Smooth muscle cell (in vitro differentiated cells): Measurements from ENCODE around the gene KCTD12. TPM values are rescaled to one million over a fixed set of nuclear protein-coding genes. Genes with fewer than 3 reads are reported as not detected.
"Not testable (repeated sequence)": the region's sequence is repeated elsewhere in the genome, so short reads cannot be mapped to it uniquely, and the experiment has no call there.

Experiments
- DNase-seq: peaks from one replicate; lab custom pipeline; 2025; ENCODE audit not compliant: unreplicated experiment; lab: John Stamatoyannopoulos, UW
- H2AFZ ChIP-seq: fragments of 200-600 bp; sonication (generic); 2 replicates; pipeline ENCODE4 v1.6.0; 2016; ENCODE audit warnings: antibody characterized with exemption, low read depth, mild to moderate bottlenecking
- H3F3A ChIP-seq: fragments of 200-600 bp; sonication (generic); 2 replicates; pipeline ENCODE4 v1.6.0; 2017; ENCODE audit warnings: antibody characterized with exemption, low read depth
- H3K27ac ChIP-seq: fragments of 200-600 bp; sonication (generic); 2 replicates; pipeline ENCODE4 v1.5.1; 2016; ENCODE audit warnings: low read depth, mild to moderate bottlenecking
- H3K27me3 ChIP-seq: fragments of 200-600 bp; sonication (generic); 2 replicates; pipeline ENCODE4 v1.6.1; 2016; ENCODE audit warnings: low read depth, mild to moderate bottlenecking
- H3K36me3 ChIP-seq: fragments of 200-600 bp; sonication (generic); 2 replicates; pipeline ENCODE4 v1.5.1; 2016; ENCODE audit warnings: low read depth
- H3K4me1 ChIP-seq: fragments of 200-600 bp; sonication (generic); 2 replicates; pipeline ENCODE4 v1.5.1; 2016; ENCODE audit warnings: low read depth
- H3K4me2 ChIP-seq: fragments of 200-600 bp; sonication (generic); 2 replicates; pipeline ENCODE4 v1.6.0; 2016; ENCODE audit warnings: mild to moderate bottlenecking
- H3K4me3 ChIP-seq: fragments of 200-600 bp; sonication (generic); 2 replicates; pipeline ENCODE4 v1.5.1; 2016; ENCODE audit warnings: mild to moderate bottlenecking
- H3K79me2 ChIP-seq: fragments of 200-600 bp; sonication (generic); 2 replicates; pipeline ENCODE4 v1.6.0; 2016; ENCODE audit warnings: low read depth, mild to moderate bottlenecking
- H3K9ac ChIP-seq: fragments of 200-600 bp; sonication (generic); 2 replicates; pipeline ENCODE4 v1.6.0; 2016; ENCODE audit warnings: low read depth
- H3K9me3 ChIP-seq: fragments of 200-600 bp; sonication (generic); replicated peaks from 2 replicates; pipeline ENCODE4 v1.5.1; 2016; ENCODE audit warnings: low read depth
- H4K20me1 ChIP-seq: fragments of 200-600 bp; sonication (generic); 2 replicates; pipeline ENCODE4 v1.6.0; 2016; ENCODE audit warnings: low read depth
- WGBS: methylation state at CpG from one replicate; pipeline ENCODE4 v1.1.7; 2016; ENCODE audit warnings: low lambda C conversion rate; 5-methylcytosine and 5-hydroxymethylcytosine counted together
- polyA plus RNA-seq: library from polyadenylated mRNA; unstranded; fragments of >200 nt; fragmentation: Nextera tagmentation; extraction: Ambion mirVana; gene quantifications from 2 replicates; pipeline ENCODE4 v1.2.1, GENCODE V29; 2016
- total RNA-seq: library from RNA; depleted of rRNA; stranded (reverse); fragments of >200 nt; gene quantifications from 2 replicates; pipeline ENCODE4 v1.2.3, GENCODE V29; 2014
- TF ChIP-seq, protein P1 (sequence below): fragments of 200-600 bp; sonication (generic); IDR thresholded peaks from 2 replicates; pipeline ENCODE4 v1.5.1; 2017; ENCODE audit warnings: borderline replicate concordance, mild to moderate bottlenecking, antibody characterized with exemption; ENCODE audit not compliant: insufficient read depth, poor library complexity, severe bottlenecking

KCTD12 gene
- total and polyA plus RNA-seq, 2 experiments from 2014 or later: 48.5 to 311 TPM

- Histone ChIP-seq H3K27me3 (no peaks in the 10 kb centered on the region), H3K4me3 (no peak overlapping the region), H3K4me2 (no peak overlapping the region), H3F3A (peaks cover 6% of the 10 kb centered on the region), H3K79me2 (no peaks in the 10 kb centered on the region), H3K36me3 (no peaks in the 10 kb centered on the region), H3K9ac (no peak overlapping the region), H3K4me1 (peaks cover 3% of the 10 kb centered on the region), H2AFZ (no peak overlapping the region), H4K20me1 (no peaks in the 10 kb centered on the region), H3K27ac (no peak overlapping the region), H3K9me3 (no peaks in the 10 kb centered on the region)
- TF ChIP-seq, protein P1, sequence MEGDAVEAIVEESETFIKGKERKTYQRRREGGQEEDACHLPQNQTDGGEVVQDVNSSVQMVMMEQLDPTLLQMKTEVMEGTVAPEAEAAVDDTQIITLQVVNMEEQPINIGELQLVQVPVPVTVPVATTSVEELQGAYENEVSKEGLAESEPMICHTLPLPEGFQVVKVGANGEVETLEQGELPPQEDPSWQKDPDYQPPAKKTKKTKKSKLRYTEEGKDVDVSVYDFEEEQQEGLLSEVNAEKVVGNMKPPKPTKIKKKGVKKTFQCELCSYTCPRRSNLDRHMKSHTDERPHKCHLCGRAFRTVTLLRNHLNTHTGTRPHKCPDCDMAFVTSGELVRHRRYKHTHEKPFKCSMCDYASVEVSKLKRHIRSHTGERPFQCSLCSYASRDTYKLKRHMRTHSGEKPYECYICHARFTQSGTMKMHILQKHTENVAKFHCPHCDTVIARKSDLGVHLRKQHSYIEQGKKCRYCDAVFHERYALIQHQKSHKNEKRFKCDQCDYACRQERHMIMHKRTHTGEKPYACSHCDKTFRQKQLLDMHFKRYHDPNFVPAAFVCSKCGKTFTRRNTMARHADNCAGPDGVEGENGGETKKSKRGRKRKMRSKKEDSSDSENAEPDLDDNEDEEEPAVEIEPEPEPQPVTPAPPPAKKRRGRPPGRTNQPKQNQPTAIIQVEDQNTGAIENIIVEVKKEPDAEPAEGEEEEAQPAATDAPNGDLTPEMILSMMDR: no peak
- WGBS: 84% methylated on average over 4 of the region's 4 CpGs
- DNase-seq: no peak
Measured at GRCh38 chr13:76913898-76914297, 27.7 kb upstream of the KCTD12 start.

GRCh38 chr13:76912476-76912875 is 26.3 kb upstream of the KCTD12 start:
- no peak overlapping the region for H3K9ac ChIP-seq
- WGBS: 76% methylated on average over 3 of the region's 3 CpGs
- H3K4me3 ChIP-seq: no peak overlapping the region

GRCh38 chr13:76904507-76904906 is 18.3 kb upstream of the KCTD12 start:
- Histone ChIP-seq H4K20me1 (no peaks in the 10 kb centered on the region), H3K4me3 (no peak overlapping the region), H2AFZ (peak overlapping the region; percentile 42), H3K79me2 (no peaks in the 10 kb centered on the region), H3K9ac (no peak overlapping the region), H3K4me1 (no peaks in the 10 kb centered on the region), H3F3A (no peaks in the 10 kb centered on the region), H3K4me2 (no peak overlapping the region), H3K9me3 (no peaks in the 10 kb centered on the region), H3K27ac (no peak overlapping the region), H3K27me3 (no peaks in the 10 kb centered on the region), H3K36me3 (no peaks in the 10 kb centered on the region)
- 70% methylated on average over 2 of the region's 2 CpGs for WGBS
- DNase-seq: no peak
- TF ChIP-seq, protein P1: no peak

More at GRCh38 chr13:76912476-76912875, 26.3 kb upstream of the KCTD12 start:
- Histone ChIP-seq H4K20me1 (no peaks in the 10 kb centered on the region), H3K36me3 (no peaks in the 10 kb centered on the region), H3K4me2 (no peak overlapping the region), H3K4me1 (no peaks in the 10 kb centered on the region), H3K9me3 (no peaks in the 10 kb centered on the region), H3K27ac (no peak overlapping the region), H3F3A (no peaks in the 10 kb centered on the region), H2AFZ (no peak overlapping the region), H3K79me2 (no peaks in the 10 kb centered on the region), H3K27me3 (no peaks in the 10 kb centered on the region)
- TF ChIP-seq, protein P1: no peak
- DNase-seq: no peak

- H4K20me1 ChIP-seq: no peaks in the 10 kb centered on the region
- no peak overlapping the region for H3K27ac ChIP-seq
- H3F3A ChIP-seq: no peaks in the 10 kb centered on the region
- no peaks in the 10 kb centered on the region for H3K27me3 ChIP-seq
- H3K9ac ChIP-seq: no peak overlapping the region
- no peaks in the 10 kb centered on the region for H3K4me1 ChIP-seq
- no peak overlapping the region for H3K4me3 ChIP-seq
- H3K36me3 ChIP-seq: no peaks in the 10 kb centered on the region
- peak; percentile 1 for DNase-seq
- TF ChIP-seq, protein P1: peak; percentile 98
- H3K79me2 ChIP-seq: no peaks in the 10 kb centered on the region
- 31% methylated on average over 3 of the region's 3 CpGs for WGBS
- H3K4me2 ChIP-seq: peak overlapping the region; percentile 37
- H3K9me3 ChIP-seq: no peaks in the 10 kb centered on the region
- H2AFZ ChIP-seq: no peak overlapping the region
Measured at GRCh38 chr13:76903544-76904162, 17.4 kb upstream of the KCTD12 start.

DNA sequence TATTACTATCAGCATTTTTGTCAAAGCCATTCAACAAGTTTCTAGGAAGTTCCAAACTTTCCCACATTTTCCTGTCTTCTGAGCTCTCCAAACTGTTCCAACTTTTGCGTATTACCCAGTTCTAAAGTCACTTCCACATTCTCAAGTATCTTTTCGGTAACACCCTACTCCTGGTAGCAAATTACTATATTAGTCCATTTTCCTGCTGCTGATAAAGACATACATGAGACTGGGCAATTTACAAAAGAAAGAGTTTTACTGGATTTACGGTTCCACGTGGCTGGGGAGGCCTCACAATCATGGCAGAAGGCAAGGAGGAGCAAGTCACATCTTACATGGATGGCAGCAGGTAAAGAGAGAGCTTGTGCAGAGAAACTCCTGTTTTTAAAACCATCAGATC is 12.9 kb upstream of the KCTD12 start:
- H3K4me2 ChIP-seq, H3F3A ChIP-seq, DNase-seq, H2AFZ ChIP-seq, H3K4me3 ChIP-seq, H3K9me3 ChIP-seq, H3K36me3 ChIP-seq, H3K4me1 ChIP-seq, H3K9ac ChIP-seq, H4K20me1 ChIP-seq, H3K27me3 ChIP-seq, H3K27ac ChIP-seq, H3K79me2 ChIP-seq: not testable (repeated sequence)
- 90% methylated on average over 4 of the region's 4 CpGs for WGBS

DNA sequence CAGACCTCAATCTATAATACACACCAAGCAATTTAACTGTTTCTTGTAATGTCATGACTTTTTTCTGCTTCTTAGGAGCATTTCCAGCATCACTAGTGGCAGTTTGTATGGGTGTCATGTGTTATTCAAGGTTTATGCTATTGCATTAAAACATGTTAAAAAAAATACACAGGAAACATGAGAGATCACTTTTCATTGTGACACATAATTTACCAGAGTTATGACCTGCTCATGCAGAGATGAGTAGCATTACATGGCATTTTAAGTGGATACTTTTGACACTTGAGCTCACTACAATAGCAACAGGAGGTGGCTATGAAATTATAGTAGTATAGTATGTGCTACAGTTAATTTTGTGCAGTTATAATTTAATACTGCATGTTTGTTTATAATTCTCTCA is 11.0 kb upstream of the KCTD12 start:
- not testable (repeated sequence) for H3K9ac ChIP-seq, H2AFZ ChIP-seq, H3K27me3 ChIP-seq, H3K4me1 ChIP-seq, H3K27ac ChIP-seq, H4K20me1 ChIP-seq, H3F3A ChIP-seq, H3K79me2 ChIP-seq, H3K4me2 ChIP-seq, H3K36me3 ChIP-seq, DNase-seq, H3K4me3 ChIP-seq, H3K9me3 ChIP-seq
